IMR-90 (cell line): ENCODE measurements around the gene GPR15LG. TPM values are rescaled to one million over a fixed set of nuclear protein-coding genes. Genes with fewer than 3 reads are reported as not detected.

ENCODE experiments used
- ATAC-seq: fragments of 200-7000 bp; cut with Tn5 transposase; 2 replicates; pipeline ENCODE4 v1.9.1; 2020; ENCODE audit warnings: low read depth, mild to moderate bottlenecking, moderate library complexity
- BruUV-seq: library from RNA; stranded (reverse); fragments of 400-500 nt; replicated peaks from 2 replicates; lab custom pipeline; 2021; lab: Mats Ljungman, UMichigan
- CTCF ChIA-PET: fragments of 300-600 bp; formaldehyde crosslinking; extraction: SDS; loops from one replicate; lab custom pipeline; 2021; ENCODE audit warnings: antibody characterized with exemption; lab: Yijun Ruan, JAX
- POLR2A ChIA-PET: fragments of 300-600 bp; sonication (Branson Sonifier 250); formaldehyde crosslinking; loops from one replicate; lab custom pipeline; 2022; ENCODE audit warnings: antibody characterized with exemption; ENCODE audit not compliant: unreplicated experiment; lab: Charles Lee
- DNase-seq: peaks from one replicate; pipeline ENCODE4 v3.0.0; 2013
- H2AFZ ChIP-seq: replicated peaks from 2 replicates; pipeline ENCODE3; 2013; ENCODE audit warnings: low read length, mild to moderate bottlenecking; ENCODE audit not compliant: poor library complexity
- H2AK5ac ChIP-seq: 2 replicates; pipeline ENCODE4 v1.6.1; 2013; ENCODE audit warnings: low read depth, low read length, inconsistent platforms
- H2AK9ac ChIP-seq: replicated peaks from 2 replicates; pipeline ENCODE3; 2013; ENCODE audit warnings: mild to moderate bottlenecking, low read depth, low read length, moderate library complexity; ENCODE audit not compliant: poor library complexity
- H2BK120ac ChIP-seq: 2 replicates; pipeline ENCODE4 v1.6.1; 2013; ENCODE audit warnings: low read depth, low read length, inconsistent platforms
- H2BK15ac ChIP-seq: 3 replicates; pipeline ENCODE4 v1.6.1; 2013; ENCODE audit warnings: low read depth, low read length, inconsistent platforms
- H2BK20ac ChIP-seq: 2 replicates; pipeline ENCODE4 v1.6.1; 2013; ENCODE audit warnings: low read depth, mild to moderate bottlenecking, inconsistent platforms, low read length, moderate library complexity
- H2BK5ac ChIP-seq: 2 replicates; pipeline ENCODE4 v1.6.1; 2013; ENCODE audit warnings: mild to moderate bottlenecking, low read depth, low read length, inconsistent platforms; ENCODE audit not compliant: poor library complexity, severe bottlenecking
- H3K14ac ChIP-seq: replicated peaks from 2 replicates; pipeline ENCODE4 v1.6.1; 2013; ENCODE audit warnings: low read depth, low read length, inconsistent platforms
- H3K18ac ChIP-seq: 2 replicates; pipeline ENCODE4 v1.6.1; 2013; ENCODE audit warnings: low read depth, low read length, control low read depth
- H3K23ac ChIP-seq: 2 replicates; pipeline ENCODE4 v1.6.1; 2013; ENCODE audit warnings: low read depth, low read length, inconsistent platforms
- H3K27ac ChIP-seq: 2 replicates; pipeline ENCODE4 v1.5.1; 2013; ENCODE audit warnings: mild to moderate bottlenecking, control low read depth, low read length; ENCODE audit not compliant: insufficient read depth
- H3K27me3 ChIP-seq: 2 replicates; pipeline ENCODE4 v1.6.1; 2013; ENCODE audit warnings: low read length; ENCODE audit not compliant: control insufficient read depth, insufficient read depth
- H3K36me3 ChIP-seq: 2 replicates; pipeline ENCODE4 v1.6.1; 2013; ENCODE audit warnings: low read length, mixed read lengths; ENCODE audit not compliant: control insufficient read depth, insufficient read depth
- H3K4ac ChIP-seq: 2 replicates; pipeline ENCODE4 v1.6.1; 2013; ENCODE audit warnings: low read depth, low read length, inconsistent platforms
- H3K4me1 ChIP-seq: 2 replicates; pipeline ENCODE4 v1.6.1; 2013; ENCODE audit warnings: low read length, mixed read lengths; ENCODE audit not compliant: control insufficient read depth, insufficient read depth
- H3K4me2 ChIP-seq: 2 replicates; pipeline ENCODE4 v1.6.1; 2013; ENCODE audit warnings: low read depth, mild to moderate bottlenecking, control low read depth, low read length, moderate library complexity
- H3K4me3 ChIP-seq: 2 replicates; pipeline ENCODE4 v1.5.1; 2013; ENCODE audit warnings: low read depth, mild to moderate bottlenecking, control low read depth, low read length, moderate library complexity; ENCODE audit not compliant: insufficient read depth
- H3K56ac ChIP-seq: 2 replicates; pipeline ENCODE4 v1.6.1; 2013; ENCODE audit warnings: low read length, inconsistent platforms; ENCODE audit not compliant: insufficient read depth; ENCODE audit errors: extremely low read depth
- H3K79me1 ChIP-seq, 2 experiments: 2 replicates each; pipeline ENCODE4 v1.6.1; 2013; ENCODE audit warnings: low read length in 2 of 2, inconsistent platforms in 1 of 2, low read depth in 1 of 2
- H3K9ac ChIP-seq: 2 replicates; pipeline ENCODE4 v1.6.1; 2013; ENCODE audit warnings: low read depth, low read length, control low read depth
- H3K9me1 ChIP-seq: 2 replicates; pipeline ENCODE4 v1.6.1; 2013; ENCODE audit warnings: low read length, inconsistent platforms; ENCODE audit not compliant: insufficient read depth
- H3K9me3 ChIP-seq: 2 replicates; pipeline ENCODE4 v1.6.1; 2013; ENCODE audit warnings: low read length; ENCODE audit not compliant: control insufficient read depth, insufficient read depth
- H4K20me1 ChIP-seq: 2 replicates; pipeline ENCODE4 v1.6.1; 2013; ENCODE audit warnings: low read length, inconsistent platforms; ENCODE audit not compliant: insufficient read depth
- H4K5ac ChIP-seq: 2 replicates; pipeline ENCODE4 v1.6.1; 2013; ENCODE audit warnings: mild to moderate bottlenecking, low read depth, low read length, control low read depth
- H4K8ac ChIP-seq, 2 experiments: 2 replicates each; pipeline ENCODE4 v1.6.1; 2013; ENCODE audit warnings: low read depth in 2 of 2, low read length in 2 of 2, control low read depth in 1 of 2, inconsistent platforms in 1 of 2
- H4K91ac ChIP-seq: 2 replicates; pipeline ENCODE4 v1.6.1; 2013; ENCODE audit warnings: low read depth, low read length, inconsistent platforms; ENCODE audit not compliant: insufficient read depth
- BHLHE40 ChIP-seq: fragments of 150-350 bp; IDR thresholded peaks from 2 replicates; pipeline ENCODE4 v1.6.1; 2016; ENCODE audit warnings: mild to moderate bottlenecking, low read depth, low read length
- CEBPB ChIP-seq: IDR thresholded peaks from 2 replicates; pipeline ENCODE4 v1.6.1; 2012; ENCODE audit warnings: low read depth, low read length, improper control_type of control experiment
- CHD1 ChIP-seq: IDR thresholded peaks from 2 replicates; pipeline ENCODE4 v1.6.1; 2012; ENCODE audit warnings: low read depth, low read length, improper control_type of control experiment
- ELK1 ChIP-seq: fragments of 150-350 bp; IDR thresholded peaks from 2 replicates; pipeline ENCODE4 v1.6.1; 2016; ENCODE audit warnings: low read depth, mild to moderate bottlenecking, low read length, moderate library complexity, borderline replicate concordance
- FOS ChIP-seq: fragments of 150-350 bp; IDR thresholded peaks from 2 replicates; pipeline ENCODE4 v1.6.1; 2016; ENCODE audit warnings: low read depth, low read length
- MAFK ChIP-seq: IDR thresholded peaks from 2 replicates; pipeline ENCODE4 v1.6.1; 2012; ENCODE audit warnings: low read depth, low read length, improper control_type of control experiment
- MAZ ChIP-seq: IDR thresholded peaks from 2 replicates; pipeline ENCODE4 v1.6.1; 2012; ENCODE audit warnings: low read depth, mild to moderate bottlenecking, low read length, improper control_type of control experiment, moderate library complexity, borderline replicate concordance
- MXI1 ChIP-seq: IDR thresholded peaks from 2 replicates; pipeline ENCODE4 v1.6.1; 2012; ENCODE audit warnings: low read depth, mild to moderate bottlenecking, low read length, moderate library complexity, borderline replicate concordance
- NFE2L2 ChIP-seq: fragments of 150-350 bp; IDR thresholded peaks from 2 replicates; pipeline ENCODE4 v1.6.1; 2016; ENCODE audit warnings: low read depth, mild to moderate bottlenecking, low read length
- POLR2A ChIP-seq: IDR thresholded peaks from 2 replicates; pipeline ENCODE4 v1.6.1; 2012; ENCODE audit warnings: mild to moderate bottlenecking, low read depth, low read length
- RAD21 ChIP-seq: IDR thresholded peaks from 2 replicates; pipeline ENCODE4 v1.6.1; 2012; ENCODE audit warnings: low read length, improper control_type of control experiment
- RCOR1 ChIP-seq: IDR thresholded peaks from 2 replicates; pipeline ENCODE4 v1.6.1; 2012; ENCODE audit warnings: mild to moderate bottlenecking, low read length, improper control_type of control experiment; ENCODE audit not compliant: insufficient replicate concordance
- RFX5 ChIP-seq: IDR thresholded peaks from 2 replicates; pipeline ENCODE4 v1.8.0; 2012; ENCODE audit warnings: low read depth, mild to moderate bottlenecking, low read length, moderate library complexity
- SMC3 ChIP-seq: fragments of 150-350 bp; IDR thresholded peaks from 2 replicates; pipeline ENCODE4 v1.6.1; 2016; ENCODE audit warnings: low read depth, mild to moderate bottlenecking, antibody characterized with exemption, low read length, moderate library complexity
- USF2 ChIP-seq: fragments of 150-350 bp; IDR thresholded peaks from 2 replicates; pipeline ENCODE4 v1.6.1; 2017; ENCODE audit warnings: mild to moderate bottlenecking, antibody characterized with exemption, low read length, low read depth
- WGBS, 2 experiments: methylation state at CpG; one replicate each; pipeline versions ENCODE4 v1.1.5 to v1.1.7; 2013; ENCODE audit warnings: missing lambda C conversion rate in 2 of 2; ENCODE audit not compliant: insufficient read length in 1 of 2; ENCODE audit errors: extremely low coverage in 2 of 2; 5-methylcytosine and 5-hydroxymethylcytosine counted together
- dilution Hi-C: fragments of 300-500 bp; cut with HindIII; formaldehyde crosslinking; loops from one replicate; pipeline ENCODE4 v1.14.3; 2018; ENCODE audit warnings: low sequenced_read_pairs; ENCODE audit not compliant: unreplicated experiment
- in situ Hi-C: fragments of 300-500 bp; cut with MboI; formaldehyde crosslinking; loops from 3 replicates; pipeline ENCODE4 v1.14.3; 2019; ENCODE audit warnings: low sequenced_read_pairs, inconsistent platforms, mixed read lengths
- intact Hi-C: fragments of 100-400 bp; cut with micrococcal nuclease; formaldehyde crosslinking; loops from 2 replicates; pipeline ENCODE4 v1.10.0; 2022
- polyA plus RNA-seq, 3 experiments: library from polyadenylated mRNA; depleted of rRNA; stranded (reverse); fragments of >200 nt; gene quantifications; 2 replicates each; pipeline ENCODE4 v1.2.3, GENCODE V29; 2012; ENCODE audit warnings: low replicate concordance in 1 of 3
- total RNA-seq: library from RNA; depleted of rRNA; stranded (reverse); fragments of >200 nt; gene quantifications from 2 replicates; pipeline ENCODE4 v1.2.3, GENCODE V29; 2012

The GPR15LG gene
- total and polyA plus RNA-seq, 2 of the 4 experiments (the other 2 are of a cell fraction), result not detected

GRCh38 chr10:84208023-84208422 lies 34.4 kb downstream of the GPR15LG start:
- H4K91ac ChIP-seq, result no peak overlapping the region
- ATAC-seq (no peak), DNase-seq (no peak)
- H3K9me1 ChIP-seq, result no peaks in the 10 kb centered on the region
- no peak overlapping the region for H2AFZ ChIP-seq
- H3K27me3 ChIP-seq, result peaks cover 5% of the 10 kb centered on the region
- no peak overlapping the region for H3K4me3 ChIP-seq
- no peak overlapping the region for H2BK15ac ChIP-seq
- H3K79me1 ChIP-seq, result no peaks in the 10 kb centered on the region
- intact Hi-C loops, result loop anchor here (5.0 kb wide), 1 partner anchor 61 kb away; no protein-coding TSS in a partner anchor
- in situ Hi-C loops, result no loop called here
- H4K20me1 ChIP-seq, result no peaks in the 10 kb centered on the region
- no peaks in the 10 kb centered on the region for H3K9me3 ChIP-seq
- no peaks in the 10 kb centered on the region for H3K4me1 ChIP-seq
- no peak overlapping the region for H3K27ac ChIP-seq
- no peak overlapping the region for H3K4me2 ChIP-seq
- H3K18ac ChIP-seq, result no peak overlapping the region
- H2BK5ac ChIP-seq, result no peak overlapping the region
- H3K14ac ChIP-seq, result no peak overlapping the region
- H3K56ac ChIP-seq, result no peak overlapping the region
- POLR2A ChIA-PET, result no interaction called here
- WGBS, 2 experiments, result 64% methylated on average over 3 of the region's 10 CpGs; no CpG with 5 or more reads in 1 of the 2 experiments
- H3K36me3 ChIP-seq, result no peaks in the 10 kb centered on the region
- H4K5ac ChIP-seq, result no peak overlapping the region
- H3K23ac ChIP-seq, result no peak overlapping the region
- H2AK9ac ChIP-seq, result no peak overlapping the region
- CTCF ChIA-PET, result no interaction called here
- no peak overlapping the region for H2AK5ac ChIP-seq
- no peak for TF ChIP-seq FOS
- TF ChIP-seq MAZ, result no peak
- no peak for TF ChIP-seq CHD1
- no peak for TF ChIP-seq NFE2L2
- TF ChIP-seq MAFK, result no peak
- no peak for TF ChIP-seq CEBPB
- TF ChIP-seq BHLHE40, result no peak
- no peak for TF ChIP-seq ELK1
- TF ChIP-seq RFX5, result no peak
- no peak for TF ChIP-seq SMC3
- no peak for TF ChIP-seq MXI1
- no peak for TF ChIP-seq RCOR1
- no peak for TF ChIP-seq USF2
- no peak for TF ChIP-seq POLR2A
- TF ChIP-seq RAD21, result no peak
- no peak overlapping the region for H4K8ac ChIP-seq
- BruUV-seq, result no TSS peak
- no peak overlapping the region for H3K4ac ChIP-seq
- H2BK120ac ChIP-seq, result no peak overlapping the region
- no peak overlapping the region for H2BK20ac ChIP-seq
- dilution Hi-C loops, result no loop called here
- no peak overlapping the region for H3K9ac ChIP-seq
